ENCODE data around the gene GGT7. TPM values are rescaled to one million over a fixed set of nuclear protein-coding genes. Genes with fewer than 3 reads are reported as not detected.

Gene GGT7
- total RNA-seq, 3 donors from 2014 or later, result 14.4 to 24.6 (median 20.3) TPM

DNA sequence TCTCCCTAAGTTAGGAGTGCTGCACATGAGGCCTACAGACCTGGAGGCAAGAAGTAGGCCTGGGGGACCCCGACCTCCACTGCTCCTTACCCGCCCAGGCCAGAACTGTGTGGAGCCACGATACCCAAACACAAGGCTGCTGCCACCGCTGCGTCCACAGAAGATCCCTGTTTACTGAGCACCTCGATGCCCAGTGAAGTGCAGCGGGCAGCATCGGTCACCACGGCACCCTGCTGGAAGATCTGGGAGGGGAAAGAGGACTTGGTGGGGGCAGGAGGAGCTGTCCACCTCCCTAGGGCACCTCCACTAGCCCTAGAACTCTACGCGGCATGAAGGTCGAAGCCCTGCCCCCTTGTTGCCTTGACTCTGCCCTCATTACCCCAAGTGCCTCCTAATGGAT, 9.9 kb downstream of the GGT7 start:
- H3K9me3 ChIP-seq, result no peaks in the 10 kb centered on the region
- DNase-seq (no peak), ATAC-seq (no peak)
- TF ChIP-seq, protein P1, sequence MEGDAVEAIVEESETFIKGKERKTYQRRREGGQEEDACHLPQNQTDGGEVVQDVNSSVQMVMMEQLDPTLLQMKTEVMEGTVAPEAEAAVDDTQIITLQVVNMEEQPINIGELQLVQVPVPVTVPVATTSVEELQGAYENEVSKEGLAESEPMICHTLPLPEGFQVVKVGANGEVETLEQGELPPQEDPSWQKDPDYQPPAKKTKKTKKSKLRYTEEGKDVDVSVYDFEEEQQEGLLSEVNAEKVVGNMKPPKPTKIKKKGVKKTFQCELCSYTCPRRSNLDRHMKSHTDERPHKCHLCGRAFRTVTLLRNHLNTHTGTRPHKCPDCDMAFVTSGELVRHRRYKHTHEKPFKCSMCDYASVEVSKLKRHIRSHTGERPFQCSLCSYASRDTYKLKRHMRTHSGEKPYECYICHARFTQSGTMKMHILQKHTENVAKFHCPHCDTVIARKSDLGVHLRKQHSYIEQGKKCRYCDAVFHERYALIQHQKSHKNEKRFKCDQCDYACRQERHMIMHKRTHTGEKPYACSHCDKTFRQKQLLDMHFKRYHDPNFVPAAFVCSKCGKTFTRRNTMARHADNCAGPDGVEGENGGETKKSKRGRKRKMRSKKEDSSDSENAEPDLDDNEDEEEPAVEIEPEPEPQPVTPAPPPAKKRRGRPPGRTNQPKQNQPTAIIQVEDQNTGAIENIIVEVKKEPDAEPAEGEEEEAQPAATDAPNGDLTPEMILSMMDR (IDR thresholded peaks at IDR 0.05), result no peak
- no peaks in the 10 kb centered on the region for H3K4me1 ChIP-seq (ENCODE audit: low read depth)
- no peaks in the 10 kb centered on the region for H3K36me3 ChIP-seq (ENCODE audit: low read depth)
- intact Hi-C loops (cut with DNase I, micrococcal nuclease), result no loop called here
- H3K4me3 ChIP-seq, result no peak overlapping the region

DNA sequence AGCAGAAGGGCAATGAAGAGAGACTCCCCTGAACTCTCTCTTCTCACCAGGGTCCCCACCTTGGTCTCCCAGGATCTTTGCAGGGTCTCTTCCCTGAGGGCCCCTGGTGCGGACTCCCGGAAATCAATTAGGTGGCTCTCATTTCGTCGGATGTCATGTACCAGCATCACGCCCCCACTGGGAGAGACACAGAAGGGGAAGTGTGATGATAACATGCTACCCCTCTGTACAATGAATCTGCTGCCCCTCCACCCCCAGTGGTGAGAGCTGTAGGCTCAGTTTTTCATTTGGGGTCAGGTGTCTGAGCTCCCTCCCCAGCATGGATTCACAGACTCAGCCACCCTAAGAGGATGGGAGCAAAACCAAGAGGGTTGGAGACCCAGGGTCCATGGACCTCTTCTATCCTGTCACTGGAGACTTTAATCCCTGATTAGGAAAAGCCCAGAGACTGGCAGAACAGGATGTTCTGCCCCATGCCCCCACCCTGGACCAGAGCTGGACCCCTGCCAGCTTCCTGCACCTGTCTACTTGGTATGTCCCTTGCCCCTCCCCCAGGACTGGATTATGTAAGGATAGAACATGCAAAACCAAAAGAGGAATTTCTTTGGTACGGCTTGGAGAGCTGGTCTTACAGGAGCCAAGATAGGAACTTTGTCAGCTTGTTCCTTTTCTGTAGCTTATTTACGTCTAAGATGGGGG, 11.1 kb downstream of the GGT7 start:
- DNase-seq (peak; percentile 81 to 84 (median 81)), ATAC-seq (peak; percentile 92)
- Histone ChIP-seq H3K4me3 (no peak overlapping the region), H3K4me1 (ENCODE audit: low read depth) (no peaks in the 10 kb centered on the region), H3K36me3 (ENCODE audit: low read depth) (no peaks in the 10 kb centered on the region), H3K9me3 (no peaks in the 10 kb centered on the region)
- intact Hi-C loops (cut with DNase I, micrococcal nuclease), result no loop called here
- TF ChIP-seq, protein P1 (IDR thresholded peaks at IDR 0.05), result no peak

DNA sequence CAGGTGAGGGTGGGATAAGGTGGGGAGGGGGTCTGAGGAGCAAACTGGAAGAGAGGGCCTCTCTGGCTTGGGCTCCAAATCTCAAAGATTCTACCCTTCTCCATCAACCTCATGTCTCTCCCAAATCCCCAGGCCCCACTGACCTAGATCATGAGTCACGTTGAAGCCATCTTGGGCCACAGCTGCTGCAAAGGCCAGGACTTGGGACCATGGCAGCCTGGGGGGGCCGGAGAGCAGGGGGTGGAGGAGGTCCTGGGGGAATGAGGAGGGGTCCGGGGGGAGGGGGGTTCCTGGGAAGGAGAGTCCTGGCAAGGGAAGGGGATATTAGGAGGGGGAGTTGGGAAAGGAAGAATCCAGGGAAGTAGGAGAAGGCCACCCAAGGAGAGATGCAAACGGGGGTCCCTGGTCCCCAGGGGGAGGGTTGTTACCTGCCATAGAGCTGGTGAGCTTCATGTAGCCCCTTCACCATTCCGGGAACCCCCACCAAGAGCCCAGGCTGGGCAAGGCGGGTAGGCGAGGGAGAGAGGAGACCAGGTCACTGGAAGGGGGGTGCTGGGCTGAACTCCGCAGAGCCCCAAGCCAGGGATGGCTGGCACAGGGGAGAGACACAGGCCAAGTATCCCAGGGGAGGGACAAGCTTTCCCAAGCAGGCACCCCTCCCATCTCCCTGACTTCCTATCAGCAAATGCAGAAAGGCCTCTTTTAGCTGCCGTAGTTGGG, 12.7 kb downstream of the GGT7 start:
- ATAC-seq, result no peak
- no peaks in the 10 kb centered on the region for H3K36me3 ChIP-seq (ENCODE audit: low read depth)
- intact Hi-C loops (cut with DNase I, micrococcal nuclease), result no loop called here
- no peak overlapping the region for H3K4me3 ChIP-seq
- H3K9me3 ChIP-seq, result no peaks in the 10 kb centered on the region
- DNase-seq, result no peak
- no peaks in the 10 kb centered on the region for H3K4me1 ChIP-seq (ENCODE audit: low read depth)
- TF ChIP-seq, protein P1 (IDR thresholded peaks at IDR 0.05), result no peak

DNA sequence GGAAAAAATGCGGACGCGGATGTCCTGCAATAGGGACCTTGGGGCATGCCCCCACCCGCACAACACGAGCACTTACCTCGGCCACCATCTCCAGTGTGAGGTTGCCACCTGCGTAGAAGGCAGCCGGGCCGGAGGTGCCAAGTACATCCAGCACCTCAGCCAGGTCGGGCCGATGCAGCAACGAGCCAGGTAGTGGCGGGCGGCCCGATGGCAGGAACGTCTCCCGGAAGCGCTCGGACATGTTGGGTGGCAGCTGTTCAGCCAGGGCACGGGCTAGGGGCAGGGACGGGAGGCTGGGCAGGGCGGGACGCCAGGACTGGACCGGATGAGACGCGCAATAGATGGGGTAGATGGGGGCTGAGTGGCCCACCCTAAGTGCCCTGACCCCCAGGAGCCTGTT, 13.3 kb downstream of the GGT7 start:
- Histone ChIP-seq H3K4me3 (no peak overlapping the region), H3K9me3 (no peaks in the 10 kb centered on the region), H3K36me3 (ENCODE audit: low read depth) (no peaks in the 10 kb centered on the region), H3K4me1 (ENCODE audit: low read depth) (no peaks in the 10 kb centered on the region)
- DNase-seq, result no peak
- ATAC-seq, result no peak
- intact Hi-C loops (cut with DNase I, micrococcal nuclease), result no loop called here
- TF ChIP-seq, protein P1 (IDR thresholded peaks at IDR 0.05), result no peak

DNA sequence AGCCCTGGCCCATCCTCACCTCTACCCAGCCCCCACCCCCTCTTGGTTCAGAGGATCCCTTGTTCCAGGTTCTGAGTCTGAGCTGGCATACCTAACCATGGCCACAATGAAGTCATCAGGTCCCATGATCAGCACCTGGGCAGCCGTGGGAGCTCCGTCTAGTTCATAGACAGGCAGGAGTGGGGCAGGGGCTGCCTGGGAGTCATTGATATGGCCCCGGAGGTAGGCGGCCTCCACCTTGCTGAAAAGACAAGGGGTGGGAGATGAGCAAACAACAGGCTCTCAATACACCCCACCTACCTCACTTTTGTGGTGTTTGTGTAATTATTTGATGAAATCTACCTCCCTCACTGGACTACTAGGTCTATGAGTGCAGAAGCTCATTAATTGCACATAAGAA, 20.4 kb downstream of the GGT7 start:
- Histone ChIP-seq H3K36me3 (ENCODE audit: low read depth) (no peaks in the 10 kb centered on the region), H3K9me3 (no peaks in the 10 kb centered on the region), H3K4me1 (ENCODE audit: low read depth) (no peaks in the 10 kb centered on the region), H3K4me3 (no peak overlapping the region)
- TF ChIP-seq, protein P1 (IDR thresholded peaks at IDR 0.05), result no peak
- no peak for DNase-seq
- ATAC-seq, result no peak
- intact Hi-C loops (cut with DNase I, micrococcal nuclease), result no loop called here
